GM20431 (cell line): ENCODE data around the gene ERBIN.
"Not testable (repeated sequence)": the region's sequence is repeated elsewhere in the genome, so short reads cannot be mapped to it uniquely, and the experiment has no call there.

Experiments used
- in situ Hi-C: fragments of 300-500 bp; cut with MseI, MboI; formaldehyde crosslinking; loops from one replicate; pipeline ENCODE4 v1.15.0; 2020; ENCODE audit warnings: low sequenced_read_pairs; ENCODE audit not compliant: unreplicated experiment

ERBIN gene

GRCh38 chr5:65994117-65994786 is 67.9 kb downstream of the ERBIN start:
- in situ Hi-C loops = no loop called here

- in situ Hi-C loops = no loop called here
Measured at GRCh38 chr5:65999061-65999723, 72.8 kb downstream of the ERBIN start.

- in situ Hi-C loops = no loop called here
Measured at GRCh38 chr5:66001952-66002351, 75.6 kb downstream of the ERBIN start.

- in situ Hi-C loops = no loop called here
Measured at GRCh38 chr5:66002415-66002814, 76.0 kb downstream of the ERBIN start.

GRCh38 chr5:66004216-66004615 is 77.8 kb downstream of the ERBIN start:
- in situ Hi-C loops = no loop called here

- in situ Hi-C loops = no loop called here
Measured at GRCh38 chr5:66009277-66009676, 82.9 kb downstream of the ERBIN start.

- in situ Hi-C loops = no loop called here
Measured at GRCh38 chr5:66010476-66010875, 84.1 kb downstream of the ERBIN start.

- in situ Hi-C loops = no loop called here
Measured at GRCh38 chr5:66012271-66012670, 85.9 kb downstream of the ERBIN start.

- in situ Hi-C loops = no loop called here
Measured at GRCh38 chr5:66013397-66013796, 87.0 kb downstream of the ERBIN start.

- in situ Hi-C loops = no loop called here
Measured at GRCh38 chr5:66013906-66014305, 87.5 kb downstream of the ERBIN start.

- in situ Hi-C loops = no loop called here
Measured at GRCh38 chr5:66015196-66015960, 89.0 kb downstream of the ERBIN start.

GRCh38 chr5:66021585-66021984 is 95.2 kb downstream of the ERBIN start:
- in situ Hi-C loops = no loop called here

GRCh38 chr5:66039296-66039695 is 112.9 kb downstream of the ERBIN start:
- in situ Hi-C loops = no loop called here

GRCh38 chr5:66039701-66040100 is 113.3 kb downstream of the ERBIN start:
- in situ Hi-C loops = no loop called here

GRCh38 chr5:66041627-66042026 is 115.3 kb downstream of the ERBIN start:
- in situ Hi-C loops = no loop called here

- in situ Hi-C loops = no loop called here
Measured at GRCh38 chr5:66057239-66057638, 130.9 kb downstream of the ERBIN start.

GRCh38 chr5:66061320-66061719 is 134.9 kb downstream of the ERBIN start:
- in situ Hi-C loops = not testable (repeated sequence)

GRCh38 chr5:66063061-66063460 is 136.7 kb downstream of the ERBIN start:
- in situ Hi-C loops = not testable (repeated sequence)

- in situ Hi-C loops = no loop called here
Measured at GRCh38 chr5:66066826-66067225, 140.5 kb downstream of the ERBIN start.

- in situ Hi-C loops = no loop called here
Measured at GRCh38 chr5:66072031-66072430, 145.7 kb downstream of the ERBIN start.

GRCh38 chr5:66074901-66075300 is 148.5 kb downstream of the ERBIN start:
- in situ Hi-C loops = no loop called here
